Measurements from ENCODE around the gene PDZD7.
A peak's percentile ranks its signal among the peaks of the same experiment; 100 is the strongest.

Gene PDZD7

GRCh38 chr10:101018600-101019439 lies 12.1 kb downstream of the PDZD7 start:
- H3K27me3 ChIP-seq = no peaks in the 10 kb centered on the region

GRCh38 chr10:101018118-101018599 lies 12.8 kb downstream of the PDZD7 start:
- H3K4me1 ChIP-seq = peaks cover 6% of the 10 kb centered on the region
- H3K27me3 ChIP-seq = no peaks in the 10 kb centered on the region
- TF ChIP-seq CTCF (IDR thresholded peaks at IDR 0.05; ENCODE audit: low read depth, low read length) = no peak
- no peak overlapping the region for H3K4me3 ChIP-seq (ENCODE audit: low read depth, low read length)
- no peaks in the 10 kb centered on the region for H3K36me3 ChIP-seq
- no peaks in the 10 kb centered on the region for H3K9me3 ChIP-seq
- DNase-seq = no peak

More at GRCh38 chr10:101018600-101019439, 12.1 kb downstream of the PDZD7 start:
- DNase-seq = peak; percentile 93
- H3K4me1 ChIP-seq = peaks cover 3% of the 10 kb centered on the region; the same call in 1 of the 2 replicates
- peak; percentile 76 for TF ChIP-seq CTCF (IDR thresholded peaks at IDR 0.05; ENCODE audit: low read depth, low read length)
- no peaks in the 10 kb centered on the region for H3K36me3 ChIP-seq
- H3K9me3 ChIP-seq = no peaks in the 10 kb centered on the region
- H3K4me3 ChIP-seq (ENCODE audit: low read depth, low read length) = no peak overlapping the region

GRCh38 chr10:101016814-101017213 lies 14.1 kb downstream of the PDZD7 start:
- Histone ChIP-seq H3K27me3 (no peaks in the 10 kb centered on the region), H3K4me3 (ENCODE audit: low read depth, low read length) (no peak overlapping the region), H3K36me3 (no peaks in the 10 kb centered on the region), H3K9me3 (no peaks in the 10 kb centered on the region), H3K4me1 (peaks cover 8% of the 10 kb centered on the region)
- no peak for DNase-seq
- TF ChIP-seq CTCF (IDR thresholded peaks at IDR 0.05; ENCODE audit: low read depth, low read length) = no peak

- no peak for TF ChIP-seq CTCF (IDR thresholded peaks at IDR 0.05; ENCODE audit: low read depth, low read length)
- peaks cover 8% of the 10 kb centered on the region for H3K4me1 ChIP-seq
- H3K4me3 ChIP-seq (ENCODE audit: low read depth, low read length) = no peak overlapping the region
- no peak for DNase-seq
- no peaks in the 10 kb centered on the region for H3K36me3 ChIP-seq
- no peaks in the 10 kb centered on the region for H3K9me3 ChIP-seq
- H3K27me3 ChIP-seq = no peaks in the 10 kb centered on the region
Observed at GRCh38 chr10:101015582-101015973, 15.4 kb downstream of the PDZD7 start.

GRCh38 chr10:101014966-101015581 lies 15.9 kb downstream of the PDZD7 start:
- DNase-seq = no peak
- Histone ChIP-seq H3K4me3 (ENCODE audit: low read depth, low read length) (no peak overlapping the region), H3K4me1 (peaks cover 8% of the 10 kb centered on the region), H3K9me3 (no peaks in the 10 kb centered on the region), H3K36me3 (no peaks in the 10 kb centered on the region), H3K27me3 (no peaks in the 10 kb centered on the region)
- no peak for TF ChIP-seq CTCF (IDR thresholded peaks at IDR 0.05; ENCODE audit: low read depth, low read length)

Measured in BE2C (cell line).